Measurements from ENCODE around the gene NOC2L. TPM values are rescaled to one million over a fixed set of nuclear protein-coding genes. Genes with fewer than 3 reads are reported as not detected.

The NOC2L gene
- total RNA-seq, 4 donors from 2014 or later = 57.9 to 80.2 (median 60.4) TPM

GRCh38 chr1:907611-908451, 51.2 kb downstream of the NOC2L start:
- H3K27me3 ChIP-seq = peaks cover 0 to 79% (median 7%) of the 10 kb centered on the region in 4 donors

GRCh38 chr1:906600-907420, 52.2 kb downstream of the NOC2L start:
- Histone ChIP-seq H3K27ac (peak overlapping the region in 3 of 4 donors; percentile 14 to 64 (median 40)), H3K36me3 (no peaks in the 10 kb centered on the region), H3K9me3 (no peaks in the 10 kb centered on the region), H3K27me3 (peaks cover 0 to 79% (median 7%) of the 10 kb centered on the region in 4 donors), H3K4me1 (peaks cover 28 to 66% (median 30%) of the 10 kb centered on the region in 3 donors), H3K4me3 (no peak overlapping the region)
- WGBS, 2 donors = 8 to 21% methylated on average over 10 to 11 of the region's 20 CpGs
- DNase-seq = no peak
- intact Hi-C loops (cut with DNase I) = no loop called here
- TF ChIP-seq CTCF (IDR thresholded peaks at IDR 0.05) (no peak), POLR2A (IDR thresholded peaks at IDR 0.05) (peak in 1 of 4 donors; percentile 21)

More at GRCh38 chr1:907611-908451, 51.2 kb downstream of the NOC2L start:
- Histone ChIP-seq H3K9me3 (no peaks in the 10 kb centered on the region), H3K27ac (no peak overlapping the region), H3K4me3 (no peak overlapping the region), H3K36me3 (no peaks in the 10 kb centered on the region), H3K4me1 (peaks cover 28 to 74% (median 30%) of the 10 kb centered on the region in 3 donors)
- intact Hi-C loops (cut with DNase I) = no loop called here
- DNase-seq = no peak
- WGBS, 2 donors = 87 to 88% methylated on average over 14 to 17 of the region's 17 CpGs
- TF ChIP-seq POLR2A (IDR thresholded peaks at IDR 0.05) = no peak
- no peak for TF ChIP-seq CTCF (IDR thresholded peaks at IDR 0.05)

GRCh38 chr1:905811-906599, 53.1 kb downstream of the NOC2L start:
- intact Hi-C loops (cut with DNase I) = no loop called here
- TF ChIP-seq POLR2A (IDR thresholded peaks at IDR 0.05) (no peak), CTCF (IDR thresholded peaks at IDR 0.05) (no peak)
- peaks cover 0 to 79% (median 7%) of the 10 kb centered on the region in 4 donors for H3K27me3 ChIP-seq
- no peak for DNase-seq
- no peaks in the 10 kb centered on the region for H3K36me3 ChIP-seq
- WGBS, 2 donors = 66 to 68% methylated on average over 5 to 10 of the region's 13 CpGs
- no peak overlapping the region for H3K4me3 ChIP-seq
- peak overlapping the region in 2 of 4 donors; percentile 14 for H3K27ac ChIP-seq
- peaks cover 28 to 58% (median 28%) of the 10 kb centered on the region in 3 donors for H3K4me1 ChIP-seq
- no peaks in the 10 kb centered on the region for H3K9me3 ChIP-seq

- DNase-seq = no peak
- H3K4me1 ChIP-seq = peaks cover 20 to 50% (median 23%) of the 10 kb centered on the region in 3 donors
- TF ChIP-seq CTCF (IDR thresholded peaks at IDR 0.05) = no peak
- TF ChIP-seq POLR2A (IDR thresholded peaks at IDR 0.05) = no peak
- no peaks in the 10 kb centered on the region for H3K9me3 ChIP-seq
- H3K36me3 ChIP-seq = no peaks in the 10 kb centered on the region
- 14 to 36% methylated on average over 11 to 30 of the region's 49 CpGs for WGBS, 2 donors
- intact Hi-C loops (cut with DNase I) = no loop called here
- H3K27ac ChIP-seq = peak overlapping the region; percentile 14 to 60 (median 30)
- H3K27me3 ChIP-seq = peaks cover 0 to 79% (median 2%) of the 10 kb centered on the region in 4 donors
- peak overlapping the region; percentile 28 to 62 (median 44) for H3K4me3 ChIP-seq
These were observed 53.8 kb downstream of the NOC2L start for GRCh38 chr1:905071-905749.
